C4-2B (cell line): ENCODE results near the gene KIF21A.

Experiments used
- ZFX ChIP-seq: fragments of 450-650 bp; IDR thresholded peaks from 2 replicates; pipeline ENCODE4 v1.6.1; 2017
- TF ChIP-seq, protein P1 (sequence below): fragments of 450-650 bp; conservative IDR thresholded peaks from 2 replicates; pipeline ENCODE4 v1.5.1; 2017; ENCODE audit warnings: mild to moderate bottlenecking

DNA sequence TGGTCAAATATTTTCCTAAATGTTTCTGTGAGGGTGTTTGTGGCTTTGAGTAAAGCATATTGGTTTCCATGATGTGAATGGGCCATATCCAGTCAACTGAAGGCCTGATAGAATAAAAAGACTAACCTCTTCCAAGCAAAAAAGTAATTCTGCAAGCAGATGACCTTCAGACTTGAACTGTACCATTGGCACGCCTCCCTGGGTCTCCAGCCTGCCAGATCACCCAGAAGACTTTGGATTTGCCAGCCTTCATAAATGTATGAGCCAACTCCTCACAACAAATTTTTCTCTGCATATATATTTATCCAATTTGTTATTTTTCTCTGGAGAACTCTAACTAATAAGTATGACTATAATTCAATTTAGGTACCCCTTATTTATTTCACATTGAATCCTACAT lies 190.3 kb downstream of the KIF21A start:
- no peak for TF ChIP-seq ZFX
- TF ChIP-seq, protein P1, sequence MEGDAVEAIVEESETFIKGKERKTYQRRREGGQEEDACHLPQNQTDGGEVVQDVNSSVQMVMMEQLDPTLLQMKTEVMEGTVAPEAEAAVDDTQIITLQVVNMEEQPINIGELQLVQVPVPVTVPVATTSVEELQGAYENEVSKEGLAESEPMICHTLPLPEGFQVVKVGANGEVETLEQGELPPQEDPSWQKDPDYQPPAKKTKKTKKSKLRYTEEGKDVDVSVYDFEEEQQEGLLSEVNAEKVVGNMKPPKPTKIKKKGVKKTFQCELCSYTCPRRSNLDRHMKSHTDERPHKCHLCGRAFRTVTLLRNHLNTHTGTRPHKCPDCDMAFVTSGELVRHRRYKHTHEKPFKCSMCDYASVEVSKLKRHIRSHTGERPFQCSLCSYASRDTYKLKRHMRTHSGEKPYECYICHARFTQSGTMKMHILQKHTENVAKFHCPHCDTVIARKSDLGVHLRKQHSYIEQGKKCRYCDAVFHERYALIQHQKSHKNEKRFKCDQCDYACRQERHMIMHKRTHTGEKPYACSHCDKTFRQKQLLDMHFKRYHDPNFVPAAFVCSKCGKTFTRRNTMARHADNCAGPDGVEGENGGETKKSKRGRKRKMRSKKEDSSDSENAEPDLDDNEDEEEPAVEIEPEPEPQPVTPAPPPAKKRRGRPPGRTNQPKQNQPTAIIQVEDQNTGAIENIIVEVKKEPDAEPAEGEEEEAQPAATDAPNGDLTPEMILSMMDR: no peak
